KOPT-K1 (cell line): ENCODE data around the gene PUS10.
"Not testable (repeated sequence)": the region's sequence is repeated elsewhere in the genome, so short reads cannot be mapped to it uniquely, and the experiment has no call there.

Source experiments
- H3K27ac ChIP-seq: fragments of 200-600 bp; sonication (generic); 2 replicates; pipeline ENCODE4 v1.5.1; 2016; ENCODE audit warnings: antibody characterized with exemption, mild to moderate bottlenecking, low read depth, low read length; ENCODE audit not compliant: poor library complexity, severe bottlenecking
- H3K36me3 ChIP-seq: fragments of 200-600 bp; sonication (generic); 2 replicates; pipeline ENCODE4 v1.5.1; 2017; ENCODE audit warnings: antibody characterized with exemption, mild to moderate bottlenecking, low read length, moderate library complexity; ENCODE audit not compliant: insufficient read depth
- H3K9me3 ChIP-seq: fragments of 200-600 bp; sonication (generic); 2 replicates; pipeline ENCODE4 v1.5.1; 2017; ENCODE audit warnings: antibody characterized with exemption, low read length, mild to moderate bottlenecking; ENCODE audit not compliant: insufficient read depth, poor library complexity, severe bottlenecking

The PUS10 gene

GRCh38 chr2:61017556-61018317 is at the start of gene PUS10, which contains the start of gene PEX13:
Gene PUS10, minus strand, starts transcription at chr2:61018255. Its CDS starts 6,365 bp downstream, at chr2:61011890.
Gene PEX13, plus strand, starts transcription at chr2:61017720. Its CDS starts 40 bp downstream, at chr2:61017760.
- H3K36me3 ChIP-seq: peaks cover 18% of the 10 kb centered on the region
- peaks cover 16% of the 10 kb centered on the region for H3K9me3 ChIP-seq
- peak within 1 kb of the TSS; percentile 86 for H3K27ac ChIP-seq

- H3K27ac ChIP-seq: peak within 1 kb of the TSS; percentile 54
- peaks cover 3% of the 10 kb centered on the region; the same call in 1 of the 2 replicates for H3K36me3 ChIP-seq
- H3K9me3 ChIP-seq: no peaks in the 10 kb centered on the region
Observed at GRCh38 chr2:61065714-61066709, 48.0 kb upstream of the PUS10 start, which contains the start of gene SANBR. Gene SANBR, plus strand, starts transcription at chr2:61065871. Its CDS starts 4,480 bp downstream, at chr2:61070351.

- H3K36me3 ChIP-seq: peaks cover 26% of the 10 kb centered on the region
- H3K9me3 ChIP-seq: no peaks in the 10 kb centered on the region
Observed at GRCh38 chr2:61059382-61059781, 41.3 kb upstream of the PUS10 start.

GRCh38 chr2:61057562-61057961 is 39.5 kb upstream of the PUS10 start:
- Histone ChIP-seq H3K27ac (no peak overlapping the region), H3K36me3 (peaks cover 38% of the 10 kb centered on the region), H3K9me3 (no peaks in the 10 kb centered on the region)

More at GRCh38 chr2:61059382-61059781, 41.3 kb upstream of the PUS10 start:
- H3K27ac ChIP-seq: no peak overlapping the region

GRCh38 chr2:61055557-61055956 is 37.5 kb upstream of the PUS10 start:
- no peak overlapping the region for H3K27ac ChIP-seq
- no peaks in the 10 kb centered on the region for H3K9me3 ChIP-seq
- H3K36me3 ChIP-seq: peaks cover 48% of the 10 kb centered on the region

GRCh38 chr2:61045999-61046398 is 27.9 kb upstream of the PUS10 start:
- Histone ChIP-seq H3K27ac (no peak overlapping the region), H3K9me3 (no peaks in the 10 kb centered on the region), H3K36me3 (peaks cover 78% of the 10 kb centered on the region)

GRCh38 chr2:61045226-61045625 is 27.2 kb upstream of the PUS10 start:
- Histone ChIP-seq H3K27ac (no peak overlapping the region), H3K9me3 (no peaks in the 10 kb centered on the region), H3K36me3 (peaks cover 70% of the 10 kb centered on the region)

GRCh38 chr2:61044636-61045035 is 26.6 kb upstream of the PUS10 start:
- no peak overlapping the region for H3K27ac ChIP-seq
- H3K36me3 ChIP-seq: peaks cover 64% of the 10 kb centered on the region
- H3K9me3 ChIP-seq: no peaks in the 10 kb centered on the region

- Histone ChIP-seq H3K27ac (no peak overlapping the region), H3K9me3 (no peaks in the 10 kb centered on the region), H3K36me3 (peaks cover 46% of the 10 kb centered on the region)
Observed at GRCh38 chr2:61042807-61043206, 24.8 kb upstream of the PUS10 start.

GRCh38 chr2:61036643-61037042 is 18.6 kb upstream of the PUS10 start:
- not testable (repeated sequence) for H3K27ac ChIP-seq
- Histone ChIP-seq H3K36me3 (peaks cover 41% of the 10 kb centered on the region), H3K9me3 (peaks cover 24% of the 10 kb centered on the region)

- not testable (repeated sequence) for H3K27ac ChIP-seq
- peaks cover 51% of the 10 kb centered on the region for H3K36me3 ChIP-seq
- peaks cover 24% of the 10 kb centered on the region for H3K9me3 ChIP-seq
Observed at GRCh38 chr2:61034592-61034991, 16.5 kb upstream of the PUS10 start.

- Histone ChIP-seq H3K36me3 (peaks cover 58% of the 10 kb centered on the region), H3K9me3 (peaks cover 5% of the 10 kb centered on the region), H3K27ac (no peak overlapping the region)
Observed at GRCh38 chr2:61029533-61029932, 11.5 kb upstream of the PUS10 start.

- H3K36me3 ChIP-seq: peaks cover 55% of the 10 kb centered on the region
- no peak overlapping the region for H3K27ac ChIP-seq
- H3K9me3 ChIP-seq: peaks cover 16% of the 10 kb centered on the region
Observed at GRCh38 chr2:61023670-61024069, 5.6 kb upstream of the PUS10 start.

GRCh38 chr2:61021228-61021660 is 3.2 kb upstream of the PUS10 start:
- Histone ChIP-seq H3K9me3 (peaks cover 16% of the 10 kb centered on the region), H3K27ac (no peak overlapping the region)

GRCh38 chr2:61018798-61019197 is 743 bp upstream of the PUS10 start:
- H3K36me3 ChIP-seq: peaks cover 28% of the 10 kb centered on the region
- H3K27ac ChIP-seq: peak overlapping the region; percentile 86
- H3K9me3 ChIP-seq: peaks cover 16% of the 10 kb centered on the region

More at GRCh38 chr2:61021228-61021660, 3.2 kb upstream of the PUS10 start:
- peaks cover 40% of the 10 kb centered on the region for H3K36me3 ChIP-seq
